ENCODE measurements around the gene ARMC9.

The ARMC9 gene

DNA sequence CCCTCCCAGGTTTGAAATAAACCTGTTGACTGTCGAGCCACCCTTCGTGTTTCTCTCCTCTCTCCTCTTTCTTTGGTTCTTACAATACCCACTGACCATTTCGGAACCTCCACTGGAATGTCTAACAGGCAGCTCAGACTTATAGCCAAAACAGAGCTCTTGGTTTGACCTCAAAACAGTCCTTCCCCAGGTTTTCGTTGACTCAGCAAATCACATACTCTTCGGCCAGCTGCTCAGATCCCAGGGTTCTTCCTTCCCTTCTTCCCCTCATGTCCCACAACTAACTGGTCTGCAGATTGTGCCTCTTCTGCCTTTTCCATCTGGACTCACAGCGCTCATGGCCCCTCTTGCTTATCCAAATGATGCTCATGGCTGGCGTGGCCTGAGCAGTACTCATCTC lies 4.7 kb downstream of the ARMC9 start:
- Histone ChIP-seq H3K27me3 (replicated peaks; ENCODE audit: control insufficient read depth, insufficient read depth, low read length) (no peaks in the 10 kb centered on the region), H3K36me3 (ENCODE audit: control insufficient read depth, insufficient read depth, low read length) (no peaks in the 10 kb centered on the region), H3K4me3 (replicated peaks; ENCODE audit: low read depth, low read length) (no peak overlapping the region)
- no peak for DNase-seq (ENCODE audit: extremely low read depth, insufficient read length)
- TF ChIP-seq, protein P1, sequence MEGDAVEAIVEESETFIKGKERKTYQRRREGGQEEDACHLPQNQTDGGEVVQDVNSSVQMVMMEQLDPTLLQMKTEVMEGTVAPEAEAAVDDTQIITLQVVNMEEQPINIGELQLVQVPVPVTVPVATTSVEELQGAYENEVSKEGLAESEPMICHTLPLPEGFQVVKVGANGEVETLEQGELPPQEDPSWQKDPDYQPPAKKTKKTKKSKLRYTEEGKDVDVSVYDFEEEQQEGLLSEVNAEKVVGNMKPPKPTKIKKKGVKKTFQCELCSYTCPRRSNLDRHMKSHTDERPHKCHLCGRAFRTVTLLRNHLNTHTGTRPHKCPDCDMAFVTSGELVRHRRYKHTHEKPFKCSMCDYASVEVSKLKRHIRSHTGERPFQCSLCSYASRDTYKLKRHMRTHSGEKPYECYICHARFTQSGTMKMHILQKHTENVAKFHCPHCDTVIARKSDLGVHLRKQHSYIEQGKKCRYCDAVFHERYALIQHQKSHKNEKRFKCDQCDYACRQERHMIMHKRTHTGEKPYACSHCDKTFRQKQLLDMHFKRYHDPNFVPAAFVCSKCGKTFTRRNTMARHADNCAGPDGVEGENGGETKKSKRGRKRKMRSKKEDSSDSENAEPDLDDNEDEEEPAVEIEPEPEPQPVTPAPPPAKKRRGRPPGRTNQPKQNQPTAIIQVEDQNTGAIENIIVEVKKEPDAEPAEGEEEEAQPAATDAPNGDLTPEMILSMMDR (IDR thresholded peaks at IDR 0.05; ENCODE audit: insufficient read depth, low read length, poor library complexity, severe bottlenecking): no peak

DNA sequence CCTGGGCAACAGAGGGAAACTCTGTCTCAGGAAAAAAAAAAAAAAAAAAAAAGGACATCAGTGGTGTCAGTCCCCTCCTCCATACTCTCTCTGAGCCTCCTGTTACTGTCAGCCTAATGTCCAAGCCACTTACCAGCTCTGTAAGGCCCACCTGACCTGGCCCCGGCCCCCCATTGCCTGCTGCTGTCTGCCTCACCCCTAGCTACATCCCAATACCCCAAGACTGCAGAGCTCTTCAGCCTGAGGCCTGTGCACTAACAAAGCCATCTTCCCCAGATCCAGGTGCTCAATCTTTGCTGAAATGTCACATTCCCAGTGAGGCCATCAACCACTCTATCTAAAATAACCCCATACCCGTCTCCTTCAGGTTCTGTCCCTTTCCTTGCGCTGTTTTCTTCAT lies 5.7 kb downstream of the ARMC9 start:
- no peaks in the 10 kb centered on the region for H3K36me3 ChIP-seq (ENCODE audit: control insufficient read depth, insufficient read depth, low read length)
- no peaks in the 10 kb centered on the region for H3K27me3 ChIP-seq (replicated peaks; ENCODE audit: control insufficient read depth, insufficient read depth, low read length)
- no peak for DNase-seq (ENCODE audit: extremely low read depth, insufficient read length)
- no peak overlapping the region for H3K4me3 ChIP-seq (replicated peaks; ENCODE audit: low read depth, low read length)
- TF ChIP-seq, protein P1 (IDR thresholded peaks at IDR 0.05; ENCODE audit: insufficient read depth, low read length, poor library complexity, severe bottlenecking): no peak

- H3K36me3 ChIP-seq (ENCODE audit: control insufficient read depth, insufficient read depth, low read length): no peaks in the 10 kb centered on the region
- TF ChIP-seq, protein P1 (IDR thresholded peaks at IDR 0.05; ENCODE audit: insufficient read depth, low read length, poor library complexity, severe bottlenecking): no peak
- no peak for DNase-seq (ENCODE audit: extremely low read depth, insufficient read length)
- no peak overlapping the region for H3K4me3 ChIP-seq (replicated peaks; ENCODE audit: low read depth, low read length)
- no peaks in the 10 kb centered on the region for H3K27me3 ChIP-seq (replicated peaks; ENCODE audit: control insufficient read depth, insufficient read depth, low read length)
These were observed 6.2 kb downstream of the ARMC9 start for GRCh38 chr2:231204581-231204980.

GRCh38 chr2:231207734-231208133 lies 9.3 kb downstream of the ARMC9 start:
- Histone ChIP-seq H3K4me3 (replicated peaks; ENCODE audit: low read depth, low read length) (no peak overlapping the region), H3K36me3 (ENCODE audit: control insufficient read depth, insufficient read depth, low read length) (no peaks in the 10 kb centered on the region), H3K27me3 (replicated peaks; ENCODE audit: control insufficient read depth, insufficient read depth, low read length) (no peaks in the 10 kb centered on the region)
- TF ChIP-seq, protein P1 (IDR thresholded peaks at IDR 0.05; ENCODE audit: insufficient read depth, low read length, poor library complexity, severe bottlenecking): no peak
- DNase-seq (ENCODE audit: extremely low read depth, insufficient read length): no peak

DNA sequence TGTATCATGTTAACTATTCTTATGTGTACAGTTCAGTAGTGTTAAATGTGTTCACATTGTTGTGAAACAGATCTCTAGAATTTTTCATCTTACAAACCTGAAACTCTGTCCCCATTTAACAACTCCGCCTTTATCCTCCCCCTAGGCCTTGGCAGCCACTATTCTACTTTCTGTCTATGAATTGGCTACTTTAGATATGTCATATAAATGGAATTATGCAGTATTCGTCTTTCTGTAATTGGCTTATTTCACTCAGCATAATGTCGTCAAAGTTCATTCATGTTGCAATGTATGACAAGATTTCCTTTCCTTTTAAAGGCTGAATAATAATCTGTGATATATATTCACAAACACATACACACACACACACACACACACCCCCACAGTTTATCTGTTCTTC lies 12.4 kb downstream of the ARMC9 start:
- H3K36me3 ChIP-seq (ENCODE audit: control insufficient read depth, insufficient read depth, low read length): no peaks in the 10 kb centered on the region; the same call in none of the 2 replicates
- TF ChIP-seq, protein P1 (IDR thresholded peaks at IDR 0.05; ENCODE audit: insufficient read depth, low read length, poor library complexity, severe bottlenecking): no peak
- no peaks in the 10 kb centered on the region for H3K27me3 ChIP-seq (replicated peaks; ENCODE audit: control insufficient read depth, insufficient read depth, low read length)
- no peak for DNase-seq (ENCODE audit: extremely low read depth, insufficient read length)
- H3K4me3 ChIP-seq (replicated peaks; ENCODE audit: low read depth, low read length): no peak overlapping the region

DNA sequence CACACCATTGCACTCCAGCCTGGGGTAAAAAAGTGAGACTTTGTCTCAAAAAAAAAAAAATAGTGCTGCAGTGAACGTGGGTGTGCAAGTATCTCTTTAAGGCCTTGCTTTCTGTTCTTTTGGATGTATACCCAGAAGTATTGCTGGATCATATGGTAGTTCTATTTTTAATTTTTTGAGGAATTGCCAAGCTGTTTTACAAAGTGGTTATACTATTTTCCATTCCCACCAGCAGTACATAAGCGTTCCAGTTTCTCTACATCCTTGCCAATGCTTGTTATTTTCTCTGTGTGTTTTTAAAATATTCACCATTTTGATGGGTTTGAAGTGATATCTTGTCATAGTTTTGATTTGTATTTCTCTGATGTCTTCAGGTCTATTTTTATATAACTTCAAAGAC lies 13.1 kb downstream of the ARMC9 start:
- H3K36me3 ChIP-seq (ENCODE audit: control insufficient read depth, insufficient read depth, low read length): no peaks in the 10 kb centered on the region; the same call in none of the 2 replicates

More for the DNA sequence above, 13.1 kb downstream of the ARMC9 start:
- DNase-seq (ENCODE audit: extremely low read depth, insufficient read length): no peak
- Histone ChIP-seq H3K27me3 (replicated peaks; ENCODE audit: control insufficient read depth, insufficient read depth, low read length) (no peaks in the 10 kb centered on the region), H3K4me3 (replicated peaks; ENCODE audit: low read depth, low read length) (no peak overlapping the region)
- TF ChIP-seq, protein P1 (IDR thresholded peaks at IDR 0.05; ENCODE audit: insufficient read depth, low read length, poor library complexity, severe bottlenecking): no peak

All from GM06990 (cell line).